ENCODE results near the gene LILRB3. TPM values are rescaled to one million over a fixed set of nuclear protein-coding genes. Genes with fewer than 3 reads are reported as not detected.
"Not testable (repeated sequence)": the region's sequence is repeated elsewhere in the genome, so short reads cannot be mapped to it uniquely, and the experiment has no call there.

Gene LILRB3
- total RNA-seq: 1 to 10 TPM in 3 of 5 donors, under 1 TPM in 2; 0.72 to 2.8 (median 1.1) TPM
- 1.1 TPM for total RNA-seq (2013)
- total RNA-seq: 0 to 12.4 (median 0.37) reads per million in 29 experiments

DNA sequence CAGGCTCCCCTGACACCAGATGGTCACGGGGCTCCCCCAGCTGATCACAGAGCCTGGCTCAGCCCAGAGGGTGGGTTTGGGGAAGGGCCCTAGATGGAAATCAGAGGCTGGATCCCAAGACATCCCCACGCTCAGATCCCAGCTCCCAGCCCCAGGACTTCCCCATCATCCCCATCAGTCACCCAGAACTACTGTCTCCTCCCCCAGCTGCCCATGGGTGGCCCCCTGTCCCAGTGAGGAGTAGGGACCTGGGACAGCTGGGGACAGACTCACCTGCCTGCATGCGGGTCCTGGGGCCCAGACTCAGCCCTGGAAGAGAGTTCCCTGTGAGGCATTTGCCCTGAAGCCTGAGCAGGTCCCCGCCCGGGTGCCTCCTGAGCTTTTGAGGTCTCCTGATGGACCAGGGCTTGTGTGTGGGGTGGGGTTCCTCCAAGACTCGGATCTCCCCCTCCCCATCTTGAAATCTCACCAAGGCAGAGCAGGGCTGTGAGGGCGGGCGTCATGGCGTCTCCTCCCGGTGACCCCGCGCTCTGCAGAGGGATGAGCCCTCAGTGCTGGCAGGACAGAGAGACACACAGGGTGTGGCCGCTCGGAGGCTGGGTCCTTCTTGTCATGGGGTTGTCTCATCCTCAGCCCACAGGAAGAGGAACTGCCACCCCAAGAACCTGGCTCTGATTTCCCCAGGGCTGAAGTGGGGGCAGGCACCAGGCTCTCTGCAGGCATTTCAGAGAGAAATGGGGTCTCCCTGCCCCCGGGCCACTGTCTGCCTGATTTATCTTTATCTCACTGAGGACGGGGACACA is at the start of gene LILRB3:
LILRB3 (minus strand) TSS at position 534 of the 803 bp plus-strand sequence; CDS start at position 503, 31 bp downstream.
- H3K27me3 ChIP-seq (replicated peaks in 1 of 2; ENCODE audit: control insufficient read depth in 2 of 2, extremely low read depth in 1 of 2, insufficient read depth in 2 of 2, low read length in 1 of 2); H3K36me3 ChIP-seq (ENCODE audit: control insufficient read depth in 2 of 2, extremely low read depth in 1 of 2, insufficient read depth in 1 of 2, low read length in 1 of 2); H3K27ac Mint-ChIP-seq; H3K27me3 Mint-ChIP-seq; H3K27ac ChIP-seq (ENCODE audit: low read length); H3K9me3 Mint-ChIP-seq; POLR2A ChIA-PET; H3K9me3 ChIP-seq; H3K4me3 ChIP-seq (ENCODE audit: control insufficient read depth in 1 of 2, extremely low read depth in 1 of 2, low read length in 1 of 2); H3K36me3 Mint-ChIP-seq: not testable (repeated sequence)
- H3K4me1 ChIP-seq (ENCODE audit: control insufficient read depth in 1 of 2, extremely low read depth in 1 of 2, insufficient read depth in 2 of 2, low read length in 2 of 2): peaks cover 0 to 13% of the 10 kb centered on the region in 2 experiments
- DNase-seq (peak in 1 of 35 experiments; percentile 22), ATAC-seq (replicated peaks in 1 of 4) (peak; percentile 31 to 65 (median 60))
- Mint-ChIP-seq H3K4me1 (peaks cover 4 to 10% (median 6%) of the 10 kb centered on the region in 3 donors), H3K4me3 (peak within 1 kb of the TSS in 1 of 3 donors; percentile 50)
- WGBS (ENCODE audit: insufficient coverage): 84% methylated on average over 5 of the region's 16 CpGs
- CTCF ChIA-PET: interaction anchor here in 1 of 2 donors (0.6 kb wide), 1 partner anchor 126 kb away, joined by 4 read pairs; no protein-coding TSS in a partner anchor

DNA sequence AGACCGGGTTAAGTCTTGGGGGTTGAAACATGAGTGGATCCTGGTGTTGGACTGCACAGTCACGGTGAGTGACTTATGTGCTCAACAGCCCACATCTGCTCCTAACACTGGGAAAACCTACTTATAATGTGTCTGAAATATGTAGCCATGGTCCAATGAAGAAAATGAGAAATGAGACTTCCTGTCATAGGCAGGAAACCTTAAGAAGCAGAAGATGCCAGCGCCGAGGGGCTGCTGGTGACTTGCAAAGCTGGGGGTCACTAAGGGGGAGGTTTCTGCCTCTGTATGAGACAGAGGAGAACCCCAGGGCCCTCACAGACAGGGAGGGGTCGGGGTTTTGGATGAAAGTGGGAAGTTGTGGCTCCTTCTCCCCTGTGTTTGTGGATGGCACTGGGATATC is 49.4 kb upstream of the LILRB3 start:
- WGBS (ENCODE audit: insufficient coverage): 28% methylated on average over 2 of the region's 5 CpGs
- ATAC-seq (replicated peaks in 1 of 4); H3K9me3 ChIP-seq; H3K4me1 ChIP-seq (ENCODE audit: control insufficient read depth in 1 of 2, extremely low read depth in 1 of 2, insufficient read depth in 2 of 2, low read length in 2 of 2); H3K27ac Mint-ChIP-seq; DNase-seq; POLR2A ChIA-PET; H3K9me3 Mint-ChIP-seq; H3K4me3 Mint-ChIP-seq; H3K27ac ChIP-seq (ENCODE audit: low read length); H3K36me3 ChIP-seq (ENCODE audit: control insufficient read depth in 2 of 2, extremely low read depth in 1 of 2, insufficient read depth in 1 of 2, low read length in 1 of 2); H3K4me3 ChIP-seq (ENCODE audit: control insufficient read depth in 1 of 2, extremely low read depth in 1 of 2, low read length in 1 of 2); H3K4me1 Mint-ChIP-seq; H3K36me3 Mint-ChIP-seq: not testable (repeated sequence)
- peaks cover 17 to 37% of the 10 kb centered on the region in 2 donors for H3K27me3 Mint-ChIP-seq
- CTCF ChIA-PET: interaction anchor here in 1 of 2 donors (0.6 kb wide), 1 partner anchor 406 kb away, joined by 3 read pairs; no protein-coding TSS in a partner anchor
- H3K27me3 ChIP-seq (replicated peaks in 1 of 2; ENCODE audit: control insufficient read depth in 2 of 2, extremely low read depth in 1 of 2, insufficient read depth in 2 of 2, low read length in 1 of 2): peaks cover 0 to 24% of the 10 kb centered on the region in 2 experiments

DNA sequence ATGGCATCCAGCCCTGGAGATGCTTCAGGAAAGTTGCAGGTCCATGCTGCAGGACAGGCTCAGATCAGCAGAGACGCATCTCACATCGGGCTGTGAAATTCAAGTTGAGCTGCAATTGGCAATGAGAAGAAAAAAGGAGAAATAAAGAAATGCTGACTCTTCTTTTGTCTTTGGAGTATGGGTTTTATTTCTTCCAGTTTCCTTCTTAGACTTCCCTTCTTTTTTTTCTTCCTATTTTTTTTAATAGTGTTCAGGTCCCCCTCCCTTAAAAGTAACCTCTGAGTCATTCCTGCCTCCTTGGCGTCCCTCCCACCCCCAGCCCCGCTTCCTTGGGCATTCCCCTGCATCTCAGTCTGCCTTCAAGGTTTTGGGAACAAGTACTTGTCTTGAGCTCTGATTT is 48.8 kb upstream of the LILRB3 start:
- H3K4me3 Mint-ChIP-seq; H3K4me1 ChIP-seq (ENCODE audit: control insufficient read depth in 1 of 2, extremely low read depth in 1 of 2, insufficient read depth in 2 of 2, low read length in 2 of 2); H3K27ac ChIP-seq (ENCODE audit: low read length); H3K4me1 Mint-ChIP-seq; H3K36me3 ChIP-seq (ENCODE audit: control insufficient read depth in 2 of 2, extremely low read depth in 1 of 2, insufficient read depth in 1 of 2, low read length in 1 of 2); H3K27ac Mint-ChIP-seq; H3K4me3 ChIP-seq (ENCODE audit: control insufficient read depth in 1 of 2, extremely low read depth in 1 of 2, low read length in 1 of 2); H3K9me3 ChIP-seq; DNase-seq; POLR2A ChIA-PET; H3K36me3 Mint-ChIP-seq; ATAC-seq (replicated peaks in 1 of 4); H3K9me3 Mint-ChIP-seq: not testable (repeated sequence)
- CTCF ChIA-PET: interaction anchor here in 1 of 2 donors (0.6 to 0.7 kb wide), 2 partner anchors 11 to 406 kb away, joined by 3 read pairs; no protein-coding TSS in a partner anchor
- WGBS (ENCODE audit: insufficient coverage): no CpG with 5 or more reads among the region's 4 CpGs
- H3K27me3 ChIP-seq (replicated peaks in 1 of 2; ENCODE audit: control insufficient read depth in 2 of 2, extremely low read depth in 1 of 2, insufficient read depth in 2 of 2, low read length in 1 of 2): peaks cover 0 to 21% of the 10 kb centered on the region in 2 experiments
- peaks cover 17 to 32% of the 10 kb centered on the region in 2 donors for H3K27me3 Mint-ChIP-seq

DNA sequence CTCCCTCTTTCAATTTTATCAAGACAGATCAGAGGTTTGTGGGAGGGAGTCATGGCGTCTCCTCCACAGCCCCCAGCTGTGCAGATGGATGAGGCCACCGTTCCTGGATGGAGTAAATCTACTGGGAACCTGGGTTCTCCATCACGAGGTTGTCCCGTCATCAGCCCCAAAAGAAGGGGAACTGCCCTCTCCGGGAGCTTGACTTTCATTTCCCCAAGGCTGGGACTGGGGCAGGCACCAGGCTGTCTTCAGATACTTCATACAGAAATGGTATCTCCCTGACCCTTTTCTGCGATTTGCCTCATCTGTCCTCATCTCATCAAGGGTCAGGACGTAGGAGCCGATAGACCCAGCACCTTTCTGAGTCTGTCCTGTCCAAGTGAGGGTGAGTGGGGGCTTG is 48.3 kb upstream of the LILRB3 start:
- Histone ChIP-seq H3K9me3 (no peaks in the 10 kb centered on the region), H3K27ac (ENCODE audit: low read length) (no peak overlapping the region), H3K36me3 (ENCODE audit: control insufficient read depth in 2 of 2, extremely low read depth in 1 of 2, insufficient read depth in 1 of 2, low read length in 1 of 2) (no peaks in the 10 kb centered on the region), H3K27me3 (replicated peaks in 1 of 2; ENCODE audit: control insufficient read depth in 2 of 2, extremely low read depth in 1 of 2, insufficient read depth in 2 of 2, low read length in 1 of 2) (peaks cover 0 to 24% of the 10 kb centered on the region in 2 experiments), H3K4me3 (ENCODE audit: control insufficient read depth in 1 of 2, extremely low read depth in 1 of 2, low read length in 1 of 2) (no peak overlapping the region), H3K4me1 (ENCODE audit: control insufficient read depth in 1 of 2, extremely low read depth in 1 of 2, insufficient read depth in 2 of 2, low read length in 2 of 2) (peaks cover 0 to 1% of the 10 kb centered on the region in 2 experiments)
- WGBS (ENCODE audit: insufficient coverage): 68% methylated on average over 5 of the region's 8 CpGs
- ChIA-PET CTCF (interaction anchor here in 1 of 2 donors (0.7 kb wide), 1 partner anchor 11 kb away, joined by 3 read pairs; no protein-coding TSS in a partner anchor), POLR2A (no interaction called here)
- ATAC-seq (replicated peaks in 1 of 4) (no peak), DNase-seq (peak in 1 of 35 experiments; percentile 34)
- no peaks in the 10 kb centered on the region for H3K9me3 Mint-ChIP-seq
- no peak overlapping the region for H3K27ac Mint-ChIP-seq
- H3K27me3 Mint-ChIP-seq: peaks cover 20 to 32% of the 10 kb centered on the region in 2 donors
- H3K36me3 Mint-ChIP-seq: no peaks in the 10 kb centered on the region
- no peak overlapping the region for H3K4me3 Mint-ChIP-seq
- no peaks in the 10 kb centered on the region for H3K4me1 Mint-ChIP-seq

GRCh38 chr19:54268936-54269335 is 46.1 kb upstream of the LILRB3 start:
- Histone ChIP-seq H3K36me3 (ENCODE audit: control insufficient read depth in 2 of 2, extremely low read depth in 1 of 2, insufficient read depth in 1 of 2, low read length in 1 of 2) (no peaks in the 10 kb centered on the region), H3K27me3 (replicated peaks in 1 of 2; ENCODE audit: control insufficient read depth in 2 of 2, extremely low read depth in 1 of 2, insufficient read depth in 2 of 2, low read length in 1 of 2) (peaks cover 0 to 20% of the 10 kb centered on the region in 2 experiments), H3K4me1 (ENCODE audit: control insufficient read depth in 1 of 2, extremely low read depth in 1 of 2, insufficient read depth in 2 of 2, low read length in 2 of 2) (peaks cover 0 to 4% of the 10 kb centered on the region in 2 experiments), H3K4me3 (ENCODE audit: control insufficient read depth in 1 of 2, extremely low read depth in 1 of 2, low read length in 1 of 2) (no peak overlapping the region), H3K27ac (ENCODE audit: low read length) (no peak overlapping the region), H3K9me3 (no peaks in the 10 kb centered on the region)
- no peak overlapping the region for H3K27ac Mint-ChIP-seq
- H3K4me3 Mint-ChIP-seq: no peak overlapping the region
- peaks cover 22 to 25% of the 10 kb centered on the region in 2 donors for H3K27me3 Mint-ChIP-seq
- H3K9me3 Mint-ChIP-seq: no peaks in the 10 kb centered on the region
- WGBS (ENCODE audit: insufficient coverage): no CpG with 5 or more reads among the region's 2 CpGs
- ChIA-PET CTCF (no interaction called here), POLR2A (no interaction called here)
- H3K4me1 Mint-ChIP-seq: peaks cover 0 to 2% (median 0%) of the 10 kb centered on the region in 3 donors
- no peak for DNase-seq
- H3K36me3 Mint-ChIP-seq: no peaks in the 10 kb centered on the region
- ATAC-seq (replicated peaks in 1 of 4): no peak

DNA sequence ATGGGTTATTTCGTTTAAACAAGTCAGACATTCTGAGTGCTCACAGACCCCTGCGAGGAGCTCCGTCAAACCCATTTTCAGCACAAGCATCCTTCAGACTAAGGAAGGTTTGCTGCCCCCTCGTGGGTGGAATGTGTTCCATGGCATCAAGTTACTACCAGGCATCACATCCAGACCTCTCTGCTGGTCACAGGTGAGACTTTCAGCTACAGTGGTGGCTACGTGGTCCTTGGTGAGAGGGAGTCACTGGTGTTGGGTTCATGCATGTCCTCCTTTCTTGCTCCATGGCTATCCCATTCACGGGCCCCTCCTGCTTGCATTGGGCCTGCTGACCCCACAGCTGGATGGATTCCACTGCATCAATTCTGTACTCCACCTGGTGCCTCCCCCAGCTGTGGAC is 43.3 kb upstream of the LILRB3 start:
- no peaks in the 10 kb centered on the region for H3K9me3 ChIP-seq
- ChIA-PET POLR2A (no interaction called here), CTCF (interaction anchor here in 1 of 2 donors (0.5 to 1.2 kb wide), 3 partner anchors 125 to 886 kb away, joined by 3 to 4 read pairs (median 4); partner anchors contain the start of gene CNOT3)
- no peaks in the 10 kb centered on the region for H3K36me3 Mint-ChIP-seq
- no peak overlapping the region for H3K4me3 ChIP-seq (ENCODE audit: control insufficient read depth in 1 of 2, extremely low read depth in 1 of 2, low read length in 1 of 2)
- WGBS (ENCODE audit: insufficient coverage): 30% methylated on average over 2 of the region's 6 CpGs
- no peaks in the 10 kb centered on the region for H3K9me3 Mint-ChIP-seq
- H3K27me3 Mint-ChIP-seq: peaks cover 15 to 16% of the 10 kb centered on the region in 2 donors
- DNase-seq (peak in 34 of 35 experiments; percentile 20 to 69 (median 52)), ATAC-seq (replicated peaks in 1 of 4) (peak in 3 of 4 experiments; percentile 32 to 49 (median 46))
- H3K4me3 Mint-ChIP-seq: no peak overlapping the region
- peaks cover 0 to 4% of the 10 kb centered on the region in 2 experiments for H3K4me1 ChIP-seq (ENCODE audit: control insufficient read depth in 1 of 2, extremely low read depth in 1 of 2, insufficient read depth in 2 of 2, low read length in 2 of 2)
- peaks cover 0 to 14% of the 10 kb centered on the region in 2 experiments for H3K27me3 ChIP-seq (replicated peaks in 1 of 2; ENCODE audit: control insufficient read depth in 2 of 2, extremely low read depth in 1 of 2, insufficient read depth in 2 of 2, low read length in 1 of 2)
- H3K27ac ChIP-seq (ENCODE audit: low read length): no peak overlapping the region
- no peaks in the 10 kb centered on the region for H3K36me3 ChIP-seq (ENCODE audit: control insufficient read depth in 2 of 2, extremely low read depth in 1 of 2, insufficient read depth in 1 of 2, low read length in 1 of 2)
- H3K27ac Mint-ChIP-seq: no peak overlapping the region
- H3K4me1 Mint-ChIP-seq: peaks cover 0 to 2% (median 0%) of the 10 kb centered on the region in 3 donors

All from T-cell (primary cell).